Upper lobe of left lung (tissue), 6 donors: ENCODE data around the gene MRPL50. TPM values are rescaled to one million over a fixed set of nuclear protein-coding genes. Genes with fewer than 3 reads are reported as not detected.
A peak's percentile ranks its signal among the peaks of the same experiment; 100 is the strongest.

Source experiments
- ATAC-seq, 2 donors: fragments of 200-7000 bp; cut with Tn5 transposase; one replicate each; pipeline ENCODE4 v1.9.1; 2022; ENCODE audit warnings: mild to moderate bottlenecking in 2 of 2, moderate library complexity in 2 of 2; ENCODE audit not compliant: low FRiP score in 2 of 2
- DNase-seq, 2 donors: peaks; one replicate each; pipeline ENCODE4 v3.0.0-alpha.2; 2019 to 2020
- H3K27ac ChIP-seq, 4 donors: fragments of 200-600 bp; sonication (generic); one replicate each; pipeline ENCODE4 v1.5.1; 2016 to 2019
- H3K27me3 ChIP-seq, 4 donors: fragments of 200-600 bp; sonication (generic); one replicate each; pipeline ENCODE4 v1.5.1; 2017 to 2019
- H3K36me3 ChIP-seq, 4 donors: fragments of 200-600 bp; sonication (generic); one replicate each; pipeline ENCODE4 v1.5.1; 2016 to 2019
- H3K4me1 ChIP-seq, 4 donors: fragments of 200-600 bp; sonication (generic); one replicate each; pipeline ENCODE4 v1.5.1; 2018 to 2019
- H3K4me3 ChIP-seq, 4 donors: fragments of 200-600 bp; sonication (generic); one replicate each; pipeline ENCODE4 v1.5.1; 2017 to 2019; ENCODE audit warnings: mild to moderate bottlenecking in 2 of 4, moderate library complexity in 1 of 4
- H3K9me3 ChIP-seq, 4 donors: fragments of 200-600 bp; sonication (generic); one replicate each; pipeline ENCODE4 v1.5.1; 2018 to 2019
- CTCF ChIP-seq, 6 experiments: fragments of 450-650 bp in 4 of 6; fragments of 200-600 bp in 2 of 6; sonication (generic) in 2 of 6; IDR thresholded peaks; one replicate each; pipeline ENCODE4 v1.5.1; 2016 to 2019; ENCODE audit warnings: antibody characterized with exemption in 6 of 6
- EP300 ChIP-seq, 4 donors: sonication (generic); formaldehyde crosslinking; IDR thresholded peaks; one replicate each; pipeline ENCODE4 v1.5.1; 2017; ENCODE audit warnings: antibody characterized with exemption in 4 of 4, control low read depth in 2 of 4
- POLR2A ChIP-seq, 4 donors: fragments of 450-650 bp; IDR thresholded peaks; one replicate each; pipeline ENCODE4 v1.5.1; 2016 to 2017; ENCODE audit warnings: antibody characterized with exemption in 4 of 4, mild to moderate bottlenecking in 2 of 4
- POLR2AphosphoS5 ChIP-seq, 2 donors: sonication (generic); formaldehyde crosslinking; IDR thresholded peaks; one replicate each; pipeline ENCODE4 v1.5.1; 2017; ENCODE audit warnings: antibody characterized with exemption in 2 of 2
- WGBS, 2 donors: methylation state at CpG; one replicate each; pipeline ENCODE4 v1.1.5; 2017 to 2018; 5-methylcytosine and 5-hydroxymethylcytosine counted together
- total RNA-seq, 6 donors: library from RNA; depleted of rRNA in 4 of 6; stranded (reverse); fragments of >200 nt in 4 of 6; gene quantifications; one replicate each; pipeline versions ENCODE4 v1.1.0 to v1.2.1, GENCODE V29; 2016 to 2021
- donor health status: DM: no; HTN: no; CAD: no; lungs with moderate emphysema.
- donor health status: DM: no; HTN: yes; CAD: no; lungs with severe emphysema.

Gene MRPL50
- total RNA-seq, 6 donors from 2014 or later, result 3.9 to 13.4 (median 9.2) TPM

GRCh38 chr9:101429736-101430135, 31.3 kb upstream of the MRPL50 start:
- Histone ChIP-seq H3K27me3 (no peaks in the 10 kb centered on the region), H3K4me1 (peaks cover 0 to under 1% (median 0%) of the 10 kb centered on the region in 4 donors), H3K27ac (no peak overlapping the region), H3K4me3 (no peak overlapping the region), H3K36me3 (no peaks in the 10 kb centered on the region), H3K9me3 (no peaks in the 10 kb centered on the region)
- WGBS, 2 donors, result 90 to 97% methylated on average over 7 of the region's 7 CpGs
- no peak for TF ChIP-seq POLR2AphosphoS5 (IDR thresholded peaks at IDR 0.05)
- ATAC-seq (no peak), DNase-seq (no peak)

GRCh38 chr9:101428909-101429308, 30.5 kb upstream of the MRPL50 start:
- no peak overlapping the region for H3K4me3 ChIP-seq
- H3K9me3 ChIP-seq, result no peaks in the 10 kb centered on the region
- TF ChIP-seq POLR2AphosphoS5 (IDR thresholded peaks at IDR 0.05) (no peak), POLR2A (IDR thresholded peaks at IDR 0.05) (no peak), CTCF (IDR thresholded peaks at IDR 0.05) (no peak), EP300 (IDR thresholded peaks at IDR 0.05) (no peak)
- no peaks in the 10 kb centered on the region for H3K36me3 ChIP-seq
- 59 to 73% methylated on average over 3 of the region's 3 CpGs for WGBS, 2 donors
- ATAC-seq (no peak), DNase-seq (no peak)
- no peaks in the 10 kb centered on the region for H3K27me3 ChIP-seq
- H3K27ac ChIP-seq, result no peak overlapping the region
- H3K4me1 ChIP-seq, result no peaks in the 10 kb centered on the region

- Histone ChIP-seq H3K27me3 (no peaks in the 10 kb centered on the region), H3K36me3 (no peaks in the 10 kb centered on the region), H3K9me3 (no peaks in the 10 kb centered on the region), H3K27ac (no peak overlapping the region), H3K4me3 (no peak overlapping the region), H3K4me1 (no peaks in the 10 kb centered on the region)
- TF ChIP-seq EP300 (IDR thresholded peaks at IDR 0.05) (no peak), CTCF (IDR thresholded peaks at IDR 0.05) (no peak), POLR2A (IDR thresholded peaks at IDR 0.05) (no peak), POLR2AphosphoS5 (IDR thresholded peaks at IDR 0.05) (no peak)
- DNase-seq (no peak), ATAC-seq (no peak)
- 75 to 88% methylated on average over 3 of the region's 3 CpGs for WGBS, 2 donors
These were observed 29.7 kb upstream of the MRPL50 start for GRCh38 chr9:101427957-101428655.

- TF ChIP-seq POLR2AphosphoS5 (IDR thresholded peaks at IDR 0.05), result no peak
- no peak for TF ChIP-seq CTCF (IDR thresholded peaks at IDR 0.05)
- no peak for TF ChIP-seq POLR2A (IDR thresholded peaks at IDR 0.05)
- no peak for TF ChIP-seq EP300 (IDR thresholded peaks at IDR 0.05)
- 84 to 85% methylated on average over 8 of the region's 8 CpGs for WGBS, 2 donors
These were observed 28.9 kb upstream of the MRPL50 start for GRCh38 chr9:101427358-101427757.

GRCh38 chr9:101421653-101422065, 23.2 kb upstream of the MRPL50 start:
- Histone ChIP-seq H3K9me3 (peaks cover 0 to 8% (median 5%) of the 10 kb centered on the region in 4 donors), H3K27ac (no peak overlapping the region), H3K4me1 (no peaks in the 10 kb centered on the region), H3K4me3 (no peak overlapping the region), H3K36me3 (no peaks in the 10 kb centered on the region), H3K27me3 (no peaks in the 10 kb centered on the region)
- 73% methylated on average over 5 of the region's 5 CpGs for WGBS, 2 donors
- DNase-seq (peak in 1 of 2 donors; percentile 34), ATAC-seq (no peak)
- TF ChIP-seq POLR2AphosphoS5 (IDR thresholded peaks at IDR 0.05), result no peak
- no peak for TF ChIP-seq CTCF (IDR thresholded peaks at IDR 0.05)
- TF ChIP-seq POLR2A (IDR thresholded peaks at IDR 0.05), result no peak
- TF ChIP-seq EP300 (IDR thresholded peaks at IDR 0.05), result no peak

More at GRCh38 chr9:101427358-101427757, 28.9 kb upstream of the MRPL50 start:
- H3K27ac ChIP-seq, result no peak overlapping the region
- H3K27me3 ChIP-seq, result no peaks in the 10 kb centered on the region
- no peaks in the 10 kb centered on the region for H3K9me3 ChIP-seq
- no peak overlapping the region for H3K4me3 ChIP-seq
- DNase-seq (peak in 1 of 2 donors; percentile 22), ATAC-seq (no peak)
- H3K4me1 ChIP-seq, result no peaks in the 10 kb centered on the region
- H3K36me3 ChIP-seq, result no peaks in the 10 kb centered on the region
